Uterus (tissue), 2 donors: Measurements from ENCODE around the gene CALHM1.

Source experiments
- CTCF ChIP-seq, 4 experiments: fragments of 200-600 bp in 2 of 4; fragments of 450-650 bp in 2 of 4; sonication (generic) in 2 of 4; IDR thresholded peaks; one replicate each; pipeline ENCODE4 v1.5.1; 2016 to 2019; ENCODE audit warnings: antibody characterized with exemption in 4 of 4, mild to moderate bottlenecking in 2 of 4, moderate library complexity in 1 of 4
- POLR2A ChIP-seq, 2 donors: fragments of 450-650 bp; IDR thresholded peaks; one replicate each; pipeline ENCODE4 v1.6.1; 2016; ENCODE audit warnings: antibody characterized with exemption in 2 of 2, mild to moderate bottlenecking in 1 of 2, moderate library complexity in 1 of 2

- TF ChIP-seq CTCF (IDR thresholded peaks at IDR 0.05) = no peak
- TF ChIP-seq POLR2A (IDR thresholded peaks at IDR 0.05) = no peak
These were observed 17.1 kb downstream of the CALHM1 start for GRCh38 chr10:103441611-103442010.
